ENCODE data around the gene CAMTA1.

Gene CAMTA1

GRCh38 chr1:7288992-7289391, 503.7 kb downstream of the CAMTA1 start:
- no peak for ATAC-seq (ENCODE audit: low read depth)
- no peak overlapping the region for H3K27ac ChIP-seq (ENCODE audit: poor library complexity, severe bottlenecking)
- H3K9me3 ChIP-seq (ENCODE audit: severe bottlenecking): no peaks in the 10 kb centered on the region
- no peak for TF ChIP-seq CTCF (IDR thresholded peaks at IDR 0.05; ENCODE audit: poor library complexity, severe bottlenecking)
- H3K36me3 ChIP-seq (ENCODE audit: low read depth): no peaks in the 10 kb centered on the region
- no peak overlapping the region for H3K4me3 ChIP-seq (ENCODE audit: severe bottlenecking)
- H3K27me3 ChIP-seq (ENCODE audit: insufficient read depth, poor library complexity, severe bottlenecking): no peaks in the 10 kb centered on the region
- peaks cover 5% of the 10 kb centered on the region for H3K4me1 ChIP-seq (ENCODE audit: insufficient read depth, poor library complexity, severe bottlenecking)
- no peak for DNase-seq (ENCODE audit: low spot score)

- DNase-seq (ENCODE audit: low spot score): no peak
- Histone ChIP-seq H3K4me3 (ENCODE audit: severe bottlenecking) (no peak overlapping the region), H3K4me1 (ENCODE audit: insufficient read depth, poor library complexity, severe bottlenecking) (peaks cover 5% of the 10 kb centered on the region), H3K27ac (ENCODE audit: poor library complexity, severe bottlenecking) (no peak overlapping the region), H3K9me3 (ENCODE audit: severe bottlenecking) (no peaks in the 10 kb centered on the region), H3K27me3 (ENCODE audit: insufficient read depth, poor library complexity, severe bottlenecking) (no peaks in the 10 kb centered on the region), H3K36me3 (ENCODE audit: low read depth) (no peaks in the 10 kb centered on the region)
- no peak for TF ChIP-seq CTCF (IDR thresholded peaks at IDR 0.05; ENCODE audit: poor library complexity, severe bottlenecking)
- no peak for ATAC-seq (ENCODE audit: low read depth)
Measured at GRCh38 chr1:7289694-7290093, 504.4 kb downstream of the CAMTA1 start.

GRCh38 chr1:7290971-7291970, 506.0 kb downstream of the CAMTA1 start:
- H3K4me3 ChIP-seq (ENCODE audit: severe bottlenecking): no peak overlapping the region
- H3K9me3 ChIP-seq (ENCODE audit: severe bottlenecking): no peaks in the 10 kb centered on the region
- ATAC-seq (ENCODE audit: low read depth): no peak
- H3K36me3 ChIP-seq (ENCODE audit: low read depth): no peaks in the 10 kb centered on the region
- no peak for DNase-seq (ENCODE audit: low spot score)
- no peak overlapping the region for H3K27ac ChIP-seq (ENCODE audit: poor library complexity, severe bottlenecking)
- no peak for TF ChIP-seq CTCF (IDR thresholded peaks at IDR 0.05; ENCODE audit: poor library complexity, severe bottlenecking)
- no peaks in the 10 kb centered on the region for H3K4me1 ChIP-seq (ENCODE audit: insufficient read depth, poor library complexity, severe bottlenecking)
- no peaks in the 10 kb centered on the region for H3K27me3 ChIP-seq (ENCODE audit: insufficient read depth, poor library complexity, severe bottlenecking)

GRCh38 chr1:7292036-7292681, 506.9 kb downstream of the CAMTA1 start:
- Histone ChIP-seq H3K27ac (ENCODE audit: poor library complexity, severe bottlenecking) (no peak overlapping the region), H3K36me3 (ENCODE audit: low read depth) (no peaks in the 10 kb centered on the region)

More at GRCh38 chr1:7292036-7292681, 506.9 kb downstream of the CAMTA1 start:
- Histone ChIP-seq H3K9me3 (ENCODE audit: severe bottlenecking) (no peaks in the 10 kb centered on the region), H3K4me1 (ENCODE audit: insufficient read depth, poor library complexity, severe bottlenecking) (no peaks in the 10 kb centered on the region), H3K27me3 (ENCODE audit: insufficient read depth, poor library complexity, severe bottlenecking) (no peaks in the 10 kb centered on the region), H3K4me3 (ENCODE audit: severe bottlenecking) (no peak overlapping the region)
- ATAC-seq (ENCODE audit: low read depth) (no peak), DNase-seq (ENCODE audit: low spot score) (no peak)
- no peak for TF ChIP-seq CTCF (IDR thresholded peaks at IDR 0.05; ENCODE audit: poor library complexity, severe bottlenecking)

Measured in RWPE2 (cell line).